GM12878 (cell line): Measurements from ENCODE around the gene ARMC3. TPM values are rescaled to one million over a fixed set of nuclear protein-coding genes. Genes with fewer than 3 reads are reported as not detected.

Experiments
- ATAC-seq: fragments of 200-7000 bp; cut with Tn5 transposase; 3 replicates; pipeline ENCODE4 v1.9.1; 2020; ENCODE audit warnings: mild to moderate bottlenecking, moderate library complexity
- BruUV-seq: library from RNA; stranded (reverse); fragments of 400-500 nt; replicated peaks from 2 replicates; lab custom pipeline; 2021; lab: Mats Ljungman, UMichigan
- CTCF ChIA-PET: fragments of 300-600 bp; sonication (Branson Sonifier 250); formaldehyde crosslinking; extraction: SDS; loops from one replicate; lab custom pipeline; 2021; ENCODE audit warnings: inconsistent platforms; lab: Yijun Ruan, JAX
- POLR2A ChIA-PET: fragments of 350-600 bp; formaldehyde crosslinking; extraction: SDS; loops from one replicate; lab custom pipeline; 2021; ENCODE audit warnings: inconsistent platforms; lab: Charles Lee
- RAD21 ChIA-PET: fragments of 300-600 bp; sonication (Branson Sonifier 250); formaldehyde crosslinking; loops from one replicate; lab custom pipeline; 2023; ENCODE audit warnings: antibody characterized with exemption; ENCODE audit not compliant: unreplicated experiment; lab: Charles Lee
- SMC1A ChIA-PET: fragments of 300-600 bp; sonication (Branson Sonifier 250); formaldehyde crosslinking; loops from one replicate; lab custom pipeline; 2023; ENCODE audit not compliant: unreplicated experiment, uncharacterized antibody; lab: Charles Lee
- DNase-seq: peaks from one replicate; pipeline ENCODE4 v3.0.0-alpha.2; 2011; ENCODE audit warnings: low read depth, low spot score
- FAIRE-seq: peaks from 3 replicates; lab custom pipeline; 2011; peaks lifted over from hg19 to GRCh38; lab: Jason Lieb, UNC
- H2AFZ ChIP-seq: 2 replicates; pipeline ENCODE4 v1.6.0; 2011; ENCODE audit warnings: low read depth, low read length, control low read depth; ENCODE audit not compliant: control insufficient read depth
- H3K27ac ChIP-seq: 2 replicates; pipeline ENCODE4 v1.5.1; 2011; ENCODE audit warnings: control low read depth; ENCODE audit not compliant: control insufficient read depth, insufficient read depth
- H3K27me3 ChIP-seq, 2 experiments: replicated peaks in 1 of 2; 2 replicates each; pipeline versions ENCODE4 v1.6.0 to v1.6.1; 2011; ENCODE audit warnings: low read length in 1 of 2; ENCODE audit not compliant: control insufficient read depth in 2 of 2, insufficient read depth in 2 of 2
- H3K36me3 ChIP-seq, 2 experiments: 2 replicates each; pipeline ENCODE4 v1.5.1; 2011; ENCODE audit warnings: low read length in 1 of 2; ENCODE audit not compliant: control insufficient read depth in 2 of 2, insufficient read depth in 2 of 2
- H3K4me1 ChIP-seq: 2 replicates; pipeline ENCODE4 v1.6.1; 2011; ENCODE audit warnings: mild to moderate bottlenecking, low read length, moderate library complexity, mixed read lengths; ENCODE audit not compliant: control insufficient read depth, insufficient read depth
- H3K4me2 ChIP-seq: 2 replicates; pipeline ENCODE4 v1.6.0; 2011; ENCODE audit warnings: control low read depth; ENCODE audit not compliant: control insufficient read depth, insufficient read depth
- H3K4me3 ChIP-seq: fragments of 200-600 bp; sonication (generic); 2 replicates; pipeline ENCODE4 v1.5.1; 2016
- H3K79me2 ChIP-seq: 2 replicates; pipeline ENCODE4 v1.6.0; 2011; ENCODE audit warnings: low read length; ENCODE audit not compliant: control insufficient read depth, insufficient read depth
- H3K9ac ChIP-seq: 2 replicates; pipeline ENCODE4 v1.8.0; 2011; ENCODE audit warnings: low read length, control low read depth, mixed read lengths; ENCODE audit not compliant: control insufficient read depth, insufficient read depth
- H3K9me3 ChIP-seq: replicated peaks from 3 replicates; pipeline ENCODE4 v1.5.1; 2011; ENCODE audit warnings: mild to moderate bottlenecking, low read length; ENCODE audit not compliant: control insufficient read depth, insufficient read depth
- H4K20me1 ChIP-seq: 2 replicates; pipeline ENCODE4 v1.6.0; 2011; ENCODE audit not compliant: control insufficient read depth, insufficient read depth
- EED ChIP-seq: sonication (generic); IDR thresholded peaks from 2 replicates; pipeline ENCODE4 v1.6.1; 2016; ENCODE audit warnings: antibody characterized with exemption, low read depth
- FOXK2 ChIP-seq: fragments of 450-650 bp; IDR thresholded peaks from 2 replicates; pipeline ENCODE4 v1.6.1; 2017; ENCODE audit warnings: mild to moderate bottlenecking, moderate library complexity
- GABPA ChIP-seq: IDR thresholded peaks from 2 replicates; pipeline ENCODE4 v1.6.1; 2014; ENCODE audit warnings: antibody characterized with exemption, low read depth, mild to moderate bottlenecking, inconsistent platforms
- IKZF1 ChIP-seq: fragments of 450-650 bp; conservative IDR thresholded peaks from 2 replicates; pipeline ENCODE4 v1.6.1; 2017; ENCODE audit warnings: antibody characterized with exemption, mild to moderate bottlenecking
- IRF4 ChIP-seq: IDR thresholded peaks from 2 replicates; pipeline ENCODE4 v1.6.1; 2011; ENCODE audit warnings: low read depth, low read length
- TCF7 ChIP-seq: IDR thresholded peaks from 2 replicates; pipeline ENCODE4 v1.6.1; 2014; ENCODE audit warnings: antibody characterized with exemption, borderline replicate concordance
- ZBTB40 ChIP-seq: fragments of 450-650 bp; IDR thresholded peaks from 2 replicates; pipeline ENCODE4 v1.6.1; 2016; ENCODE audit warnings: mild to moderate bottlenecking, moderate library complexity, borderline replicate concordance
- ZNF207 ChIP-seq: fragments of 450-650 bp; IDR thresholded peaks from 2 replicates; pipeline ENCODE4 v1.6.1; 2014; ENCODE audit warnings: antibody characterized with exemption, mild to moderate bottlenecking, borderline replicate concordance
- ZNF592 ChIP-seq: fragments of 450-650 bp; IDR thresholded peaks from 2 replicates; pipeline ENCODE4 v1.6.1; 2017; ENCODE audit warnings: mild to moderate bottlenecking, moderate library complexity
- ZNF622 ChIP-seq: fragments of 450-650 bp; IDR thresholded peaks from 2 replicates; pipeline ENCODE4 v1.6.1; 2017; ENCODE audit warnings: mild to moderate bottlenecking, inconsistent platforms
- WGBS: methylation state at CpG from one replicate; pipeline ENCODE4 v1.1.6; 2016; ENCODE audit warnings: low lambda C conversion rate; ENCODE audit not compliant: insufficient replicate concordance, insufficient coverage; ENCODE audit errors: missing lambda C conversion rate; 5-methylcytosine and 5-hydroxymethylcytosine counted together
- in situ Hi-C: fragments of 300-500 bp; cut with MboI; formaldehyde crosslinking; loops from 9 replicates; pipeline ENCODE4 v1.14.3; 2018; ENCODE audit warnings: mixed read lengths
- intact Hi-C: fragments of 100-400 bp; cut with micrococcal nuclease; formaldehyde crosslinking; loops from one replicate; pipeline ENCODE4 v1.14.2; 2022; ENCODE audit not compliant: unreplicated experiment
- polyA plus RNA-seq, 11 experiments: library from polyadenylated mRNA; depleted of rRNA in 4 of 11; unstranded in 6 of 11; stranded (reverse) in 5 of 11; fragments of >200 nt; fragmentation: Nextera tagmentation in 4 of 11; fragmentation: Illumina TruSeq in 1 of 11; extraction: Ambion mirVana in 4 of 11; extraction: Trizol in 1 of 11; gene quantifications; 1 replicate in 1 of 11; 2 replicates in 10 of 11; pipeline versions ENCODE4 v1.2.1 to v1.2.3, GENCODE V29; 2011 to 2016; ENCODE audit warnings: inconsistent platforms in 2 of 11, missing spikeins in 2 of 11, low read depth in 1 of 11
- total RNA-seq, 4 experiments: library from RNA; depleted of rRNA in 3 of 4; stranded (reverse); fragments of >200 nt in 3 of 4; fragmentation: Illumina TruSeq in 1 of 4; extraction: Trizol in 1 of 4; gene quantifications; 2 replicates each; pipeline versions ENCODE4 v1.2.1 to v1.2.3, GENCODE V29; 2013 to 2021
- TF ChIP-seq, protein P1 (sequence below): fragments of 450-650 bp; IDR thresholded peaks from 2 replicates; pipeline ENCODE4 v1.6.1; 2018; ENCODE audit warnings: mild to moderate bottlenecking, low read depth, moderate library complexity; ENCODE audit not compliant: partially characterized antibody

The ARMC3 gene
- total and polyA plus RNA-seq, 10 of the 15 experiments (the other 5 are each of a cell fraction or from before 2014, with no cell fraction given) = 0.01 to 0.06 TPM; not detected in 8

GRCh38 chr10:22997096-22997495 is 69.2 kb downstream of the ARMC3 start (continued):
- TF ChIP-seq ZNF592 (no peak), IRF4 (no peak)

DNA sequence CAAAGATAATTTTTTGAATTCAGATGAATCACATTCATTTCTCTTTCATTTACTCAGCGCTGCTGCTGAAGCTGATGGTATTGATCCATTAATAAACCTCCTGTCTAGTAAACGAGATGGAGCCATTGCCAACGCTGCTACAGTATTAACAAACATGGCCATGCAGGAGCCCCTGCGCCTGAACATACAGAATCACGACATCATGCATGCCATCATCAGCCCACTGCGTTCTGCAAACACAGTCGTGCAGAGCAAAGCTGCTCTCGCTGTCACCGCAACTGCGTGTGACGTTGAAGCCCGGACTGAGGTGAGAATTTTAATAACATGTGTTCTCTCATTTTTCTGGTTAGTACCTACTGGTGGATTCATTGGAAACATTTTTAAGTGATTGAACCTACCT is 70.2 kb downstream of the ARMC3 start:
- DNase-seq (no peak), ATAC-seq (no peak), FAIRE-seq (no peak)
- SMC1A ChIA-PET = interaction anchor here (1.0 to 1.3 kb wide), 2 partner anchors 8 to 10 kb away, joined by 4 to 7 read pairs; no protein-coding TSS in a partner anchor
- Histone ChIP-seq H3K4me2 (no peak overlapping the region), H3K27ac (no peak overlapping the region), H3K4me3 (no peak overlapping the region), H2AFZ (no peak overlapping the region), H3K4me1 (no peaks in the 10 kb centered on the region), H3K9me3 (no peaks in the 10 kb centered on the region), H3K79me2 (no peaks in the 10 kb centered on the region), H3K27me3 (peaks cover 0 to 3% of the 10 kb centered on the region in 2 experiments; a peak in 2 of 4 replicates), H3K36me3 (no peaks in the 10 kb centered on the region), H3K9ac (no peak overlapping the region), H4K20me1 (no peaks in the 10 kb centered on the region)
- intact Hi-C loops (no loop called here), in situ Hi-C loops (loop anchor here (25.0 kb wide), 1 partner anchor 736 kb away; no protein-coding TSS in a partner anchor)
- WGBS = 78% methylated on average over 12 of the region's 12 CpGs
- BruUV-seq = no TSS peak
- POLR2A ChIA-PET = no interaction called here
- CTCF ChIA-PET = interaction anchor here (1.0 to 1.8 kb wide), 5 partner anchors 8 to 738 kb away, joined by 3 to 7 read pairs (median 4); no protein-coding TSS in a partner anchor
- RAD21 ChIA-PET = no interaction called here
- no peak for TF ChIP-seq ZNF207
- TF ChIP-seq, protein P1, sequence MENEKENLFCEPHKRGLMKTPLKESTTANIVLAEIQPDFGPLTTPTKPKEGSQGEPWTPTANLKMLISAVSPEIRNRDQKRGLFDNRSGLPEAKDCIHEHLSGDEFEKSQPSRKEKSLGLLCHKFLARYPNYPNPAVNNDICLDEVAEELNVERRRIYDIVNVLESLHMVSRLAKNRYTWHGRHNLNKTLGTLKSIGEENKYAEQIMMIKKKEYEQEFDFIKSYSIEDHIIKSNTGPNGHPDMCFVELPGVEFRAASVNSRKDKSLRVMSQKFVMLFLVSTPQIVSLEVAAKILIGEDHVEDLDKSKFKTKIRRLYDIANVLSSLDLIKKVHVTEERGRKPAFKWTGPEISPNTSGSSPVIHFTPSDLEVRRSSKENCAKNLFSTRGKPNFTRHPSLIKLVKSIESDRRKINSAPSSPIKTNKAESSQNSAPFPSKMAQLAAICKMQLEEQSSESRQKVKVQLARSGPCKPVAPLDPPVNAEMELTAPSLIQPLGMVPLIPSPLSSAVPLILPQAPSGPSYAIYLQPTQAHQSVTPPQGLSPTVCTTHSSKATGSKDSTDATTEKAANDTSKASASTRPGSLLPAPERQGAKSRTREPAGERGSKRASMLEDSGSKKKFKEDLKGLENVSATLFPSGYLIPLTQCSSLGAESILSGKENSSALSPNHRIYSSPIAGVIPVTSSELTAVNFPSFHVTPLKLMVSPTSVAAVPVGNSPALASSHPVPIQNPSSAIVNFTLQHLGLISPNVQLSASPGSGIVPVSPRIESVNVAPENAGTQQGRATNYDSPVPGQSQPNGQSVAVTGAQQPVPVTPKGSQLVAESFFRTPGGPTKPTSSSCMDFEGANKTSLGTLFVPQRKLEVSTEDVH = no peak
- no peak for TF ChIP-seq GABPA
- TF ChIP-seq FOXK2 = no peak
- TF ChIP-seq ZNF622 = no peak
- no peak for TF ChIP-seq EED
- no peak for TF ChIP-seq TCF7
- no peak for TF ChIP-seq ZBTB40
- no peak for TF ChIP-seq IKZF1
